Measurements from ENCODE around the gene ZRANB3.

DNA sequence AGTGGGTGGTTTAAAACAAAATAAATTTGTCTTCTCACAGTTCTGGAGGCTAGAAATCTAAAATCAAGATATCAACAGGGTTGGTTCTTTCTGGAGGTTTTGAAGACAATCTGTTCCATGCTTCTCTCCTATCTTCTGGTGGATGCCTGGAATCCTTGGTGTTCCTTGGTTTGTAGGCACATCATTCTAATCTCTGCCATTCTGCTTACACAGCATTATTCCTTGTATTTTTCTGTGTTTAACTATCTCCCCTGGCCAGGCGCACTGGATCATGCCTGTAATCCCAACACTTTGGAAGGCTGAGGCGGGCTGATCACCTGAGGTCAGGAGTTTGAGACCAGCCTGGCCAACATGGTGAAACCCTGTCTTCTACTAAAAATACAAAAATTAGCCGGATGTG, 108.1 kb downstream of the ZRANB3 start:
- no peak for TF ChIP-seq POLR2AphosphoS5 (IDR thresholded peaks at IDR 0.05; ENCODE audit: low read depth, low read length)
- TF ChIP-seq, protein P1, sequence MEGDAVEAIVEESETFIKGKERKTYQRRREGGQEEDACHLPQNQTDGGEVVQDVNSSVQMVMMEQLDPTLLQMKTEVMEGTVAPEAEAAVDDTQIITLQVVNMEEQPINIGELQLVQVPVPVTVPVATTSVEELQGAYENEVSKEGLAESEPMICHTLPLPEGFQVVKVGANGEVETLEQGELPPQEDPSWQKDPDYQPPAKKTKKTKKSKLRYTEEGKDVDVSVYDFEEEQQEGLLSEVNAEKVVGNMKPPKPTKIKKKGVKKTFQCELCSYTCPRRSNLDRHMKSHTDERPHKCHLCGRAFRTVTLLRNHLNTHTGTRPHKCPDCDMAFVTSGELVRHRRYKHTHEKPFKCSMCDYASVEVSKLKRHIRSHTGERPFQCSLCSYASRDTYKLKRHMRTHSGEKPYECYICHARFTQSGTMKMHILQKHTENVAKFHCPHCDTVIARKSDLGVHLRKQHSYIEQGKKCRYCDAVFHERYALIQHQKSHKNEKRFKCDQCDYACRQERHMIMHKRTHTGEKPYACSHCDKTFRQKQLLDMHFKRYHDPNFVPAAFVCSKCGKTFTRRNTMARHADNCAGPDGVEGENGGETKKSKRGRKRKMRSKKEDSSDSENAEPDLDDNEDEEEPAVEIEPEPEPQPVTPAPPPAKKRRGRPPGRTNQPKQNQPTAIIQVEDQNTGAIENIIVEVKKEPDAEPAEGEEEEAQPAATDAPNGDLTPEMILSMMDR (IDR thresholded peaks at IDR 0.05 in 2 of 3, conservative IDR thresholded peaks at IDR 0.05 in 1 of 3; ENCODE audit: borderline replicate concordance in 1 of 3, insufficient read depth in 1 of 3, low read depth in 2 of 3, low read length in 2 of 3), result no peak
- TF ChIP-seq EZH2 (IDR thresholded peaks at IDR 0.05), result no peak
- TF ChIP-seq ZNF274 (IDR thresholded peaks at IDR 0.05; ENCODE audit: low read depth, low read length), result no peak
- TF ChIP-seq POLR2A (IDR thresholded peaks at IDR 0.05; ENCODE audit: borderline replicate concordance, extremely low read depth, insufficient read depth, insufficient read length), result no peak
- TF ChIP-seq, protein P2, sequence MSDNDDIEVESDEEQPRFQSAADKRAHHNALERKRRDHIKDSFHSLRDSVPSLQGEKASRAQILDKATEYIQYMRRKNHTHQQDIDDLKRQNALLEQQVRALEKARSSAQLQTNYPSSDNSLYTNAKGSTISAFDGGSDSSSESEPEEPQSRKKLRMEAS (IDR thresholded peaks at IDR 0.05), result no peak
- TF ChIP-seq SP1 (IDR thresholded peaks at IDR 0.05; ENCODE audit: low read depth), result no peak
- TF ChIP-seq RAD21 (IDR thresholded peaks at IDR 0.05; ENCODE audit: low read depth), result no peak
- TF ChIP-seq EZH2phosphoT487 (IDR thresholded peaks at IDR 0.05; ENCODE audit: borderline replicate concordance), result no peak

All from HCT116 (cell line).